Neural cell (in vitro differentiated cells): ENCODE measurements around the gene CUX1.

Experiments
- CTCF ChIP-seq: fragments of 450-650 bp; IDR thresholded peaks from 2 replicates; pipeline ENCODE4 v1.5.1; 2014; ENCODE audit warnings: antibody characterized with exemption, mild to moderate bottlenecking, moderate library complexity; ENCODE audit not compliant: poor library complexity, severe bottlenecking
- EP300 ChIP-seq: fragments of 450-650 bp; conservative IDR thresholded peaks from 2 replicates; pipeline ENCODE4 v1.6.1; 2014; ENCODE audit warnings: antibody characterized with exemption, mild to moderate bottlenecking, moderate library complexity; ENCODE audit not compliant: poor library complexity, severe bottlenecking
- EZH2 ChIP-seq: fragments of 200-600, 300-800 bp; shearing (Covaris generic), sonication (generic); IDR thresholded peaks from 2 replicates; pipeline ENCODE4 v1.6.1; 2014; ENCODE audit warnings: antibody characterized with exemption, low read length, borderline replicate concordance, mild to moderate bottlenecking; ENCODE audit not compliant: insufficient read depth, poor library complexity, severe bottlenecking
- MXI1 ChIP-seq: fragments of 450-650 bp; conservative IDR thresholded peaks from 2 replicates; pipeline ENCODE4 v1.6.1; 2014; ENCODE audit warnings: antibody characterized with exemption, mild to moderate bottlenecking; ENCODE audit not compliant: poor library complexity, severe bottlenecking
- POLR2AphosphoS5 ChIP-seq: IDR thresholded peaks from 2 replicates; pipeline ENCODE4 v1.6.1; 2012
- RAD21 ChIP-seq: fragments of 450-650 bp; conservative IDR thresholded peaks from 2 replicates; pipeline ENCODE4 v1.6.1; 2014; ENCODE audit warnings: antibody characterized with exemption, mild to moderate bottlenecking, moderate library complexity
- SMC3 ChIP-seq: fragments of 450-650 bp; conservative IDR thresholded peaks from 2 replicates; pipeline ENCODE4 v1.6.1; 2014; ENCODE audit warnings: antibody characterized with exemption, mild to moderate bottlenecking, moderate library complexity; ENCODE audit not compliant: poor library complexity
- TAF1 ChIP-seq: IDR thresholded peaks from 2 replicates; pipeline ENCODE4 v1.6.1; 2012; ENCODE audit warnings: low read depth

GRCh38 chr7:102321351-102322201 lies 504.1 kb downstream of the CUX1 start:
- no peak for TF ChIP-seq CTCF
- no peak for TF ChIP-seq POLR2AphosphoS5
- no peak for TF ChIP-seq EP300
- no peak for TF ChIP-seq SMC3
- no peak for TF ChIP-seq EZH2
- no peak for TF ChIP-seq MXI1
- no peak for TF ChIP-seq RAD21
- no peak for TF ChIP-seq TAF1
